GM23338 (cell line): ENCODE data around the gene LRMDA.

ENCODE experiments used
- CREB1 ChIP-seq: fragments of 250-450 bp; sonication (Bioruptor Pico); IDR thresholded peaks from 2 replicates; pipeline ENCODE4 v1.5.0; 2020; ENCODE audit warnings: low read depth, mild to moderate bottlenecking, moderate library complexity
- EZH2 ChIP-seq: fragments of 200-600 bp; sonication (generic); IDR thresholded peaks from one replicate; pipeline ENCODE4 v1.8.0; 2017; ENCODE audit warnings: antibody characterized with exemption, mild to moderate bottlenecking, low read depth; ENCODE audit not compliant: unreplicated experiment
- EZH2phosphoT487 ChIP-seq: fragments of 200-600 bp; sonication (generic); IDR thresholded peaks from one replicate; pipeline ENCODE4 v1.8.1; 2018; ENCODE audit warnings: antibody characterized with exemption; ENCODE audit not compliant: unreplicated experiment
- JUNB ChIP-seq: IDR thresholded peaks from one replicate; pipeline ENCODE4 v1.6.1; 2016; ENCODE audit warnings: antibody characterized with exemption; ENCODE audit not compliant: unreplicated experiment
- POLR2AphosphoS5 ChIP-seq: IDR thresholded peaks from 2 replicates; pipeline ENCODE4 v1.6.1; 2016; ENCODE audit warnings: antibody characterized with exemption, low read depth
- REST ChIP-seq: IDR thresholded peaks from one replicate; pipeline ENCODE4 v1.6.1; 2018; ENCODE audit warnings: antibody characterized with exemption; ENCODE audit not compliant: unreplicated experiment
- TF ChIP-seq, protein P1 (sequence below), 2 experiments: fragments of 200-600 bp in 1 of 2; sonication (generic) in 1 of 2; conservative IDR thresholded peaks; 2 replicates each; pipeline versions ENCODE4 v1.5.1 to v1.6.1; 2016 to 2017; ENCODE audit warnings: antibody characterized with exemption in 2 of 2, low read depth in 2 of 2, mild to moderate bottlenecking in 2 of 2, moderate library complexity in 1 of 2

GRCh38 chr10:75828413-75828812, 397.0 kb downstream of the LRMDA start:
- TF ChIP-seq EZH2 (no peak), POLR2AphosphoS5 (no peak), CREB1 (CRISPR knock-in tag) (no peak), EZH2phosphoT487 (no peak), REST (no peak), JUNB (no peak)
- TF ChIP-seq, protein P1, sequence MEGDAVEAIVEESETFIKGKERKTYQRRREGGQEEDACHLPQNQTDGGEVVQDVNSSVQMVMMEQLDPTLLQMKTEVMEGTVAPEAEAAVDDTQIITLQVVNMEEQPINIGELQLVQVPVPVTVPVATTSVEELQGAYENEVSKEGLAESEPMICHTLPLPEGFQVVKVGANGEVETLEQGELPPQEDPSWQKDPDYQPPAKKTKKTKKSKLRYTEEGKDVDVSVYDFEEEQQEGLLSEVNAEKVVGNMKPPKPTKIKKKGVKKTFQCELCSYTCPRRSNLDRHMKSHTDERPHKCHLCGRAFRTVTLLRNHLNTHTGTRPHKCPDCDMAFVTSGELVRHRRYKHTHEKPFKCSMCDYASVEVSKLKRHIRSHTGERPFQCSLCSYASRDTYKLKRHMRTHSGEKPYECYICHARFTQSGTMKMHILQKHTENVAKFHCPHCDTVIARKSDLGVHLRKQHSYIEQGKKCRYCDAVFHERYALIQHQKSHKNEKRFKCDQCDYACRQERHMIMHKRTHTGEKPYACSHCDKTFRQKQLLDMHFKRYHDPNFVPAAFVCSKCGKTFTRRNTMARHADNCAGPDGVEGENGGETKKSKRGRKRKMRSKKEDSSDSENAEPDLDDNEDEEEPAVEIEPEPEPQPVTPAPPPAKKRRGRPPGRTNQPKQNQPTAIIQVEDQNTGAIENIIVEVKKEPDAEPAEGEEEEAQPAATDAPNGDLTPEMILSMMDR (conservative IDR thresholded peaks at IDR 0.05; ENCODE audit: low read depth in 2 of 2), result no peak
